IMR-90 (cell line): ENCODE measurements around the gene TNNI3K. TPM values are rescaled to one million over a fixed set of nuclear protein-coding genes. Genes with fewer than 3 reads are reported as not detected.

Experiments
- ATAC-seq: fragments of 200-7000 bp; cut with Tn5 transposase; 2 replicates; pipeline ENCODE4 v1.9.1; 2020; ENCODE audit warnings: low read depth, mild to moderate bottlenecking, moderate library complexity
- BruUV-seq: library from RNA; stranded (reverse); fragments of 400-500 nt; replicated peaks from 2 replicates; lab custom pipeline; 2021; lab: Mats Ljungman, UMichigan
- CTCF ChIA-PET: fragments of 300-600 bp; formaldehyde crosslinking; extraction: SDS; loops from one replicate; lab custom pipeline; 2021; ENCODE audit warnings: antibody characterized with exemption; lab: Yijun Ruan, JAX
- POLR2A ChIA-PET: fragments of 300-600 bp; sonication (Branson Sonifier 250); formaldehyde crosslinking; loops from one replicate; lab custom pipeline; 2022; ENCODE audit warnings: antibody characterized with exemption; ENCODE audit not compliant: unreplicated experiment; lab: Charles Lee
- DNase-seq: peaks from one replicate; pipeline ENCODE4 v3.0.0; 2013
- H2AFZ ChIP-seq: replicated peaks from 2 replicates; pipeline ENCODE3; 2013; ENCODE audit warnings: low read length, mild to moderate bottlenecking; ENCODE audit not compliant: poor library complexity
- H2AK5ac ChIP-seq: 2 replicates; pipeline ENCODE4 v1.6.1; 2013; ENCODE audit warnings: low read depth, low read length, inconsistent platforms
- H2AK9ac ChIP-seq: replicated peaks from 2 replicates; pipeline ENCODE3; 2013; ENCODE audit warnings: mild to moderate bottlenecking, low read depth, low read length, moderate library complexity; ENCODE audit not compliant: poor library complexity
- H2BK120ac ChIP-seq: 2 replicates; pipeline ENCODE4 v1.6.1; 2013; ENCODE audit warnings: low read depth, low read length, inconsistent platforms
- H2BK15ac ChIP-seq: 3 replicates; pipeline ENCODE4 v1.6.1; 2013; ENCODE audit warnings: low read depth, low read length, inconsistent platforms
- H2BK20ac ChIP-seq: 2 replicates; pipeline ENCODE4 v1.6.1; 2013; ENCODE audit warnings: low read depth, mild to moderate bottlenecking, inconsistent platforms, low read length, moderate library complexity
- H2BK5ac ChIP-seq: 2 replicates; pipeline ENCODE4 v1.6.1; 2013; ENCODE audit warnings: mild to moderate bottlenecking, low read depth, low read length, inconsistent platforms; ENCODE audit not compliant: poor library complexity, severe bottlenecking
- H3K14ac ChIP-seq: replicated peaks from 2 replicates; pipeline ENCODE4 v1.6.1; 2013; ENCODE audit warnings: low read depth, low read length, inconsistent platforms
- H3K18ac ChIP-seq: 2 replicates; pipeline ENCODE4 v1.6.1; 2013; ENCODE audit warnings: low read depth, low read length, control low read depth
- H3K23ac ChIP-seq: 2 replicates; pipeline ENCODE4 v1.6.1; 2013; ENCODE audit warnings: low read depth, low read length, inconsistent platforms
- H3K27ac ChIP-seq: 2 replicates; pipeline ENCODE4 v1.5.1; 2013; ENCODE audit warnings: mild to moderate bottlenecking, control low read depth, low read length; ENCODE audit not compliant: insufficient read depth
- H3K27me3 ChIP-seq: 2 replicates; pipeline ENCODE4 v1.6.1; 2013; ENCODE audit warnings: low read length; ENCODE audit not compliant: control insufficient read depth, insufficient read depth
- H3K36me3 ChIP-seq: 2 replicates; pipeline ENCODE4 v1.6.1; 2013; ENCODE audit warnings: low read length, mixed read lengths; ENCODE audit not compliant: control insufficient read depth, insufficient read depth
- H3K4ac ChIP-seq: 2 replicates; pipeline ENCODE4 v1.6.1; 2013; ENCODE audit warnings: low read depth, low read length, inconsistent platforms
- H3K4me1 ChIP-seq: 2 replicates; pipeline ENCODE4 v1.6.1; 2013; ENCODE audit warnings: low read length, mixed read lengths; ENCODE audit not compliant: control insufficient read depth, insufficient read depth
- H3K4me2 ChIP-seq: 2 replicates; pipeline ENCODE4 v1.6.1; 2013; ENCODE audit warnings: low read depth, mild to moderate bottlenecking, control low read depth, low read length, moderate library complexity
- H3K4me3 ChIP-seq: 2 replicates; pipeline ENCODE4 v1.5.1; 2013; ENCODE audit warnings: low read depth, mild to moderate bottlenecking, control low read depth, low read length, moderate library complexity; ENCODE audit not compliant: insufficient read depth
- H3K56ac ChIP-seq: 2 replicates; pipeline ENCODE4 v1.6.1; 2013; ENCODE audit warnings: low read length, inconsistent platforms; ENCODE audit not compliant: insufficient read depth; ENCODE audit errors: extremely low read depth
- H3K79me1 ChIP-seq, 2 experiments: 2 replicates each; pipeline ENCODE4 v1.6.1; 2013; ENCODE audit warnings: low read length in 2 of 2, inconsistent platforms in 1 of 2, low read depth in 1 of 2
- H3K9ac ChIP-seq: 2 replicates; pipeline ENCODE4 v1.6.1; 2013; ENCODE audit warnings: low read depth, low read length, control low read depth
- H3K9me1 ChIP-seq: 2 replicates; pipeline ENCODE4 v1.6.1; 2013; ENCODE audit warnings: low read length, inconsistent platforms; ENCODE audit not compliant: insufficient read depth
- H3K9me3 ChIP-seq: 2 replicates; pipeline ENCODE4 v1.6.1; 2013; ENCODE audit warnings: low read length; ENCODE audit not compliant: control insufficient read depth, insufficient read depth
- H4K20me1 ChIP-seq: 2 replicates; pipeline ENCODE4 v1.6.1; 2013; ENCODE audit warnings: low read length, inconsistent platforms; ENCODE audit not compliant: insufficient read depth
- H4K5ac ChIP-seq: 2 replicates; pipeline ENCODE4 v1.6.1; 2013; ENCODE audit warnings: mild to moderate bottlenecking, low read depth, low read length, control low read depth
- H4K8ac ChIP-seq, 2 experiments: 2 replicates each; pipeline ENCODE4 v1.6.1; 2013; ENCODE audit warnings: low read depth in 2 of 2, low read length in 2 of 2, control low read depth in 1 of 2, inconsistent platforms in 1 of 2
- H4K91ac ChIP-seq: 2 replicates; pipeline ENCODE4 v1.6.1; 2013; ENCODE audit warnings: low read depth, low read length, inconsistent platforms; ENCODE audit not compliant: insufficient read depth
- BHLHE40 ChIP-seq: fragments of 150-350 bp; IDR thresholded peaks from 2 replicates; pipeline ENCODE4 v1.6.1; 2016; ENCODE audit warnings: mild to moderate bottlenecking, low read depth, low read length
- FOS ChIP-seq: fragments of 150-350 bp; IDR thresholded peaks from 2 replicates; pipeline ENCODE4 v1.6.1; 2016; ENCODE audit warnings: low read depth, low read length
- MAFK ChIP-seq: IDR thresholded peaks from 2 replicates; pipeline ENCODE4 v1.6.1; 2012; ENCODE audit warnings: low read depth, low read length, improper control_type of control experiment
- MXI1 ChIP-seq: IDR thresholded peaks from 2 replicates; pipeline ENCODE4 v1.6.1; 2012; ENCODE audit warnings: low read depth, mild to moderate bottlenecking, low read length, moderate library complexity, borderline replicate concordance
- POLR2A ChIP-seq: IDR thresholded peaks from 2 replicates; pipeline ENCODE4 v1.6.1; 2012; ENCODE audit warnings: mild to moderate bottlenecking, low read depth, low read length
- RFX5 ChIP-seq: IDR thresholded peaks from 2 replicates; pipeline ENCODE4 v1.8.0; 2012; ENCODE audit warnings: low read depth, mild to moderate bottlenecking, low read length, moderate library complexity
- SMC3 ChIP-seq: fragments of 150-350 bp; IDR thresholded peaks from 2 replicates; pipeline ENCODE4 v1.6.1; 2016; ENCODE audit warnings: low read depth, mild to moderate bottlenecking, antibody characterized with exemption, low read length, moderate library complexity
- WGBS, 2 experiments: methylation state at CpG; one replicate each; pipeline versions ENCODE4 v1.1.5 to v1.1.7; 2013; ENCODE audit warnings: missing lambda C conversion rate in 2 of 2; ENCODE audit not compliant: insufficient read length in 1 of 2; ENCODE audit errors: extremely low coverage in 2 of 2; 5-methylcytosine and 5-hydroxymethylcytosine counted together
- dilution Hi-C: fragments of 300-500 bp; cut with HindIII; formaldehyde crosslinking; loops from one replicate; pipeline ENCODE4 v1.14.3; 2018; ENCODE audit warnings: low sequenced_read_pairs; ENCODE audit not compliant: unreplicated experiment
- in situ Hi-C: fragments of 300-500 bp; cut with MboI; formaldehyde crosslinking; loops from 3 replicates; pipeline ENCODE4 v1.14.3; 2019; ENCODE audit warnings: low sequenced_read_pairs, inconsistent platforms, mixed read lengths
- intact Hi-C: fragments of 100-400 bp; cut with micrococcal nuclease; formaldehyde crosslinking; loops from 2 replicates; pipeline ENCODE4 v1.10.0; 2022
- polyA plus RNA-seq, 3 experiments: library from polyadenylated mRNA; depleted of rRNA; stranded (reverse); fragments of >200 nt; gene quantifications; 2 replicates each; pipeline ENCODE4 v1.2.3, GENCODE V29; 2012; ENCODE audit warnings: low replicate concordance in 1 of 3
- total RNA-seq: library from RNA; depleted of rRNA; stranded (reverse); fragments of >200 nt; gene quantifications from 2 replicates; pipeline ENCODE4 v1.2.3, GENCODE V29; 2012
- TF ChIP-seq, protein P1 (sequence below): conservative IDR thresholded peaks from 2 replicates; pipeline ENCODE4 v1.5.1; 2012; ENCODE audit warnings: mild to moderate bottlenecking, low read depth, low read length, improper control_type of control experiment

The TNNI3K gene
- total and polyA plus RNA-seq, 2 of the 4 experiments (the other 2 are of a cell fraction) = 0.90 to 1.3 TPM

DNA sequence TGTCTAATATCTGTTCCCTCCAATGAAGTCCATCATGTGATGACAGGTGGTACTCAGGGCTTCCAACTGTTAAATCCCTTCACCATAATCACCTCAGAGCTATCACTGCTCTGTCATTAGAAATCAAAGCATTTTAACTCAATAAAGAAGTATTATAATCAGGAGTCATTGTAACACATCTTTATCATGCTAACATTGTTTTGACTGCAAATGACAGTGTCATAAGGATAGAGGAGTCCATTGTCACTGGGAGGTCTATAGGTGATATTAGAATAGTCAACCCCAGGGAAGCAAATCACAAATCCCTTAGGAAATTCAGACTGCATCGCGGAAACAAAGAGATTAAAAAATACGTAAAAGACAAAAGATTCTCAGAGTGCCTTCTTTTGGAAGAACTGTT is 246.4 kb downstream of the TNNI3K start:
- H3K36me3 ChIP-seq = no peaks in the 10 kb centered on the region
- intact Hi-C loops = no loop called here
- no peak overlapping the region for H2AK9ac ChIP-seq
- DNase-seq (no peak), ATAC-seq (no peak)
- no peak overlapping the region for H3K27ac ChIP-seq
- ChIA-PET POLR2A (no interaction called here), CTCF (no interaction called here)
- no peak overlapping the region for H4K8ac ChIP-seq
- H3K4me2 ChIP-seq = no peak overlapping the region
- H3K14ac ChIP-seq = no peak overlapping the region
- H4K20me1 ChIP-seq = no peaks in the 10 kb centered on the region
- H3K56ac ChIP-seq = no peak overlapping the region
- no peaks in the 10 kb centered on the region for H3K4me1 ChIP-seq
- H2BK15ac ChIP-seq = no peak overlapping the region
- H2BK120ac ChIP-seq = no peak overlapping the region
- no peak overlapping the region for H3K9ac ChIP-seq
- in situ Hi-C loops = no loop called here
- no peak overlapping the region for H3K4ac ChIP-seq
- BruUV-seq = no TSS peak
- H2BK20ac ChIP-seq = no peak overlapping the region
- H3K9me3 ChIP-seq = no peaks in the 10 kb centered on the region
- no peak overlapping the region for H3K18ac ChIP-seq
- H3K9me1 ChIP-seq = no peaks in the 10 kb centered on the region
- no CpG with 5 or more reads among the region's 3 CpGs for WGBS, 2 experiments
- no peak overlapping the region for H2AK5ac ChIP-seq
- H3K4me3 ChIP-seq = no peak overlapping the region
- no peak overlapping the region for H2BK5ac ChIP-seq
- no peak overlapping the region for H4K5ac ChIP-seq
- no peak overlapping the region for H4K91ac ChIP-seq
- H3K79me1 ChIP-seq = no peaks in the 10 kb centered on the region
- no peak overlapping the region for H3K23ac ChIP-seq
- dilution Hi-C loops = no loop called here
- TF ChIP-seq MXI1 (no peak), RFX5 (no peak), FOS (no peak), BHLHE40 (no peak), MAFK (no peak), SMC3 (no peak), POLR2A (no peak)
- TF ChIP-seq, protein P1, sequence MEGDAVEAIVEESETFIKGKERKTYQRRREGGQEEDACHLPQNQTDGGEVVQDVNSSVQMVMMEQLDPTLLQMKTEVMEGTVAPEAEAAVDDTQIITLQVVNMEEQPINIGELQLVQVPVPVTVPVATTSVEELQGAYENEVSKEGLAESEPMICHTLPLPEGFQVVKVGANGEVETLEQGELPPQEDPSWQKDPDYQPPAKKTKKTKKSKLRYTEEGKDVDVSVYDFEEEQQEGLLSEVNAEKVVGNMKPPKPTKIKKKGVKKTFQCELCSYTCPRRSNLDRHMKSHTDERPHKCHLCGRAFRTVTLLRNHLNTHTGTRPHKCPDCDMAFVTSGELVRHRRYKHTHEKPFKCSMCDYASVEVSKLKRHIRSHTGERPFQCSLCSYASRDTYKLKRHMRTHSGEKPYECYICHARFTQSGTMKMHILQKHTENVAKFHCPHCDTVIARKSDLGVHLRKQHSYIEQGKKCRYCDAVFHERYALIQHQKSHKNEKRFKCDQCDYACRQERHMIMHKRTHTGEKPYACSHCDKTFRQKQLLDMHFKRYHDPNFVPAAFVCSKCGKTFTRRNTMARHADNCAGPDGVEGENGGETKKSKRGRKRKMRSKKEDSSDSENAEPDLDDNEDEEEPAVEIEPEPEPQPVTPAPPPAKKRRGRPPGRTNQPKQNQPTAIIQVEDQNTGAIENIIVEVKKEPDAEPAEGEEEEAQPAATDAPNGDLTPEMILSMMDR = no peak
- peaks cover 2% of the 10 kb centered on the region; the same call in 1 of the 2 replicates for H3K27me3 ChIP-seq
- H2AFZ ChIP-seq = no peak overlapping the region
